Non-pigmented ciliary epithelial cell (primary cell): ENCODE results near the gene SERPINB1.
A peak's percentile ranks its signal among the peaks of the same experiment; 100 is the strongest.

Experiments
- DNase-seq: peaks from one replicate; pipeline ENCODE4 v3.0.0-alpha.2; 2010; ENCODE audit warnings: low read depth

SERPINB1 gene

GRCh38 chr6:2792330-2793110, 49.1 kb downstream of the SERPINB1 start:
- DNase-seq: no peak

GRCh38 chr6:2791450-2791974, 50.2 kb downstream of the SERPINB1 start:
- no peak for DNase-seq

- peak; percentile 84 for DNase-seq
These were observed 50.8 kb downstream of the SERPINB1 start for GRCh38 chr6:2790588-2791449.

GRCh38 chr6:2786269-2786668, 55.4 kb downstream of the SERPINB1 start:
- no peak for DNase-seq

DNA sequence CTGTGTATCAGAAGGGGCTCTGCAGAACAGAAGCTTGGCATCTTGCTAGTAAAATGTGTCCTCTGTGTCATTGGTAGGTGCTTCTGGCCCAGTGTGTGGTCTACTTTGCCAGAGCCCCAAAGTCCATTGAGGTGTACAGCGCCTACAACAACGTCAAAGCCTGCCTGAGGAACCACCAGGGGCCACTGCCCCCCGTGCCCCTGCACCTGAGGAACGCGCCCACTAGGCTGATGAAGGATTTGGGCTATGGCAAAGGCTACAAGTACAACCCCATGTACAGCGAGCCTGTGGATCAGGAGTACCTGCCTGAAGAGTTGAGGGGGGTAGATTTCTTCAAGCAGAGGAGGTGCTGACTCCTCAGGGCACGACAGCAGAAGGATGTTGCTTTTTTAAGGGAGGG, 56.7 kb downstream of the SERPINB1 start:
- no peak for DNase-seq

DNA sequence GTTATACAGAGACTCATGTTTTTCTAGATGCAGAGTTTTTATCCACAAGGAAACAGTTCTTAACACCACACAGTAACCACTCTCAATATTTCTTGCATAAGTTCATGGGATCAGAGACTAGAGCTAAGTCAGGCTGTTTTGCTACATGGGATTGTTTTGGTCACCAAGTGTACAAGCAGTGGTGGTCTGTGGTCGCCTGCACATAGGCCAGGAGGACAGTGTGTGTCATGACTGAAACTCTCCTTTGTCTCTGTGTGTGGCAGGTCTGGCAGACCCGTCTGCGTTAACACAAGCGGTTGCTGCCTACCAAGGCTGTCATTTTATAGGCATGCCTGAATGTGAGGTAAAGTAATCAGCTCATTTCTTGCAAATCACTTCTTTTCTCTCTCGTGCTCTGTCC, 57.6 kb downstream of the SERPINB1 start:
- no peak for DNase-seq

GRCh38 chr6:2783188-2783963, 58.3 kb downstream of the SERPINB1 start:
- DNase-seq: no peak

DNA sequence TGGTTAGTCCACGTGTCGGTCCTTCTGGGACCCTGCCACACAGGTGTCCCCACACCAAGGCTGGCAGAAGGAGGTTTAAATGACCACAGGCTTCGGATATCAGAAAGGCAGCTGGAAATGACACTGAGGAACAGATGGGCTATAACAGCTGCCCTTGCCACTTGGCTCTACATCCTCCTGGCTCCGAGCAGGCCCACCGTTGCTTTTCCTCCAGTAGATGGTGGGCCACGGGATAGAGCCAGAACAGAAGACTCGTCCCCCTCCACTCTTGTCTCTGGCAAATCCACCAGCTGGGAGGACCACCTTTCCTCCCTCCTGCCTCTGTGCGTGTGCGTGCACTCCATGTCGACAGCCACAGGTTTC, 58.9 kb downstream of the SERPINB1 start:
- no peak for DNase-seq

- DNase-seq: no peak
These were observed 59.3 kb downstream of the SERPINB1 start for GRCh38 chr6:2782356-2782708.
